ENCODE results near the gene BEX4. TPM values are rescaled to one million over a fixed set of nuclear protein-coding genes. Genes with fewer than 3 reads are reported as not detected.

Gene BEX4
- total and polyA plus RNA-seq, 12 donors = 32.1 to 61.6 (median 44.3) TPM

Other genes with a start within 250 kb of the BEX4 start
- 10 to 100 TPM in 1 of 10 donors, 1 to 10 TPM in 7, not detected in 2; 1.5 to 19.2 (median 3.2) TPM for gene BEX1, start 150.9 kb upstream of the BEX4 start, total RNA-seq
- 1 to 10 TPM; 2.6 to 3.7 TPM for gene BEX1, start 150.9 kb upstream of the BEX4 start, polyA plus RNA-seq
- 1 to 10 TPM in 1 of 10 donors, under 1 TPM in 5, not detected in 4; 0.14 to 1.3 (median 0.40) TPM for gene NXF3, start 122.0 kb upstream of the BEX4 start, total RNA-seq
- 1 to 10 TPM in 1 of 2 donors, under 1 TPM in 1; 0.10 to 1.2 TPM for gene NXF3, start 122.0 kb upstream of the BEX4 start, polyA plus RNA-seq
- gene TCEAL8, start 40.0 kb downstream of the BEX4 start, total RNA-seq = 10 to 100 TPM; 39.2 to 56.6 (median 51.9) TPM
- 10 to 100 TPM; 39.6 to 45.0 TPM for gene TCEAL8, start 40.0 kb downstream of the BEX4 start, polyA plus RNA-seq
- under 1 TPM in 5 of 10 donors, not detected in 5; 0.23 to 0.33 (median 0.28) TPM for gene TCEAL5, start 61.6 kb downstream of the BEX4 start, total RNA-seq
- gene TCEAL5, start 61.6 kb downstream of the BEX4 start, polyA plus RNA-seq = under 1 TPM; 0.23 to 0.37 TPM
- 1 to 10 TPM in 6 of 10 donors, under 1 TPM in 3, not detected in 1; 0.65 to 5.4 (median 1.9) TPM for gene BEX2, start 95.9 kb downstream of the BEX4 start, total RNA-seq
- gene BEX2, start 95.9 kb downstream of the BEX4 start, polyA plus RNA-seq = 1 to 10 TPM in 1 of 2 donors, under 1 TPM in 1; 0.37 to 3.4 TPM
- gene TCEAL7, start 115.1 kb downstream of the BEX4 start, total RNA-seq = 1 to 10 TPM; 2.0 to 5.3 (median 3.6) TPM
- 1 to 10 TPM; 3.2 to 5.6 TPM for gene TCEAL7, start 115.1 kb downstream of the BEX4 start, polyA plus RNA-seq
- gene TCEAL9, start 141.4 kb downstream of the BEX4 start, total RNA-seq = 10 to 100 TPM; 14.8 to 46.0 (median 23.1) TPM
- 10 to 100 TPM; 47.8 to 56.9 TPM for gene TCEAL9, start 141.4 kb downstream of the BEX4 start, polyA plus RNA-seq
- gene BEX3, start 161.4 kb downstream of the BEX4 start, total RNA-seq = 100 to 1,000 TPM; 108 to 158 (median 137) TPM
- 10 to 100 TPM; 45.3 to 64.9 TPM for gene BEX3, start 161.4 kb downstream of the BEX4 start, polyA plus RNA-seq

All from heart right ventricle (tissue), 12 donors.